HepG2 (cell line): ENCODE data around the gene ESYT2. TPM values are rescaled to one million over a fixed set of nuclear protein-coding genes. Genes with fewer than 3 reads are reported as not detected.

ENCODE experiments used
- ARHGAP35 ChIP-seq: sonication (generic); formaldehyde crosslinking; IDR thresholded peaks from 2 replicates; pipeline ENCODE4 v1.9.0; 2022; ENCODE audit warnings: mild to moderate bottlenecking, inconsistent platforms, moderate library complexity, missing genetic modification reagents, borderline replicate concordance
- ARID5B ChIP-seq: IDR thresholded peaks from 2 replicates; pipeline ENCODE4 v1.4.0; 2020; ENCODE audit warnings: mild to moderate bottlenecking, missing genetic modification reagents
- DBP ChIP-seq: sonication (generic); formaldehyde crosslinking; IDR thresholded peaks from 2 replicates; pipeline ENCODE4 v1.4.0; 2020; ENCODE audit warnings: missing genetic modification reagents; ENCODE audit errors: not compliant biosample characterization
- HNF1B ChIP-seq: sonication (generic); formaldehyde crosslinking; IDR thresholded peaks from 2 replicates; pipeline ENCODE4 v1.5.1; 2020; ENCODE audit warnings: mild to moderate bottlenecking, moderate library complexity, missing genetic modification reagents
- MXD1 ChIP-seq: sonication (generic); formaldehyde crosslinking; IDR thresholded peaks from 2 replicates; pipeline ENCODE4 v1.4.0; 2020; ENCODE audit warnings: mild to moderate bottlenecking, missing genetic modification reagents
- NBN ChIP-seq: fragments of 450-650 bp; conservative IDR thresholded peaks from 2 replicates; pipeline ENCODE4 v1.6.1; 2017
- NR3C1 ChIP-seq: sonication (generic); formaldehyde crosslinking; IDR thresholded peaks from 2 replicates; pipeline ENCODE4 v1.4.0; 2020; ENCODE audit warnings: missing genetic modification reagents
- STAT5B ChIP-seq: sonication (generic); formaldehyde crosslinking; IDR thresholded peaks from 2 replicates; pipeline ENCODE4 v1.4.0; 2020; ENCODE audit warnings: missing genetic modification reagents
- TGIF2 ChIP-seq: IDR thresholded peaks from 2 replicates; pipeline ENCODE4 v1.6.1; 2016; ENCODE audit warnings: control low read depth, missing compliant biosample characterization
- ZBTB42 ChIP-seq: sonication (generic); formaldehyde crosslinking; IDR thresholded peaks from 2 replicates; pipeline ENCODE4 v1.5.0; 2020; ENCODE audit warnings: mild to moderate bottlenecking, missing genetic modification reagents
- ZEB1 ChIP-seq: IDR thresholded peaks from 2 replicates; pipeline ENCODE4 v1.6.1; 2012; ENCODE audit warnings: mild to moderate bottlenecking, low read depth, inconsistent platforms; ENCODE audit not compliant: insufficient replicate concordance
- ZNF251 ChIP-seq: sonication (generic); formaldehyde crosslinking; IDR thresholded peaks from 2 replicates; pipeline ENCODE4 v1.9.0; 2021; ENCODE audit warnings: mild to moderate bottlenecking, missing genetic modification reagents
- ZNF274 ChIP-seq: sonication (generic); formaldehyde crosslinking; IDR thresholded peaks from 2 replicates; pipeline ENCODE4 v1.5.1; 2020; ENCODE audit warnings: mild to moderate bottlenecking, missing genetic modification reagents
- ZNF484 ChIP-seq: sonication (generic); formaldehyde crosslinking; IDR thresholded peaks from 2 replicates; pipeline ENCODE4 v1.5.1; 2020; ENCODE audit warnings: mild to moderate bottlenecking, low read depth, missing genetic modification reagents, borderline replicate concordance
- ZNF563 ChIP-seq: sonication (generic); formaldehyde crosslinking; IDR thresholded peaks from 2 replicates; pipeline ENCODE4 v1.8.0; 2022; ENCODE audit warnings: mild to moderate bottlenecking, moderate library complexity, missing genetic modification reagents
- ZNF598 ChIP-seq: sonication (generic); formaldehyde crosslinking; IDR thresholded peaks from 2 replicates; pipeline ENCODE4 v1.5.1; 2020; ENCODE audit warnings: mild to moderate bottlenecking, missing genetic modification reagents, borderline replicate concordance
- ZNF772 ChIP-seq: sonication (generic); formaldehyde crosslinking; IDR thresholded peaks from 2 replicates; pipeline ENCODE4 v1.5.0; 2020; ENCODE audit warnings: mild to moderate bottlenecking, missing genetic modification reagents
- polyA plus RNA-seq, 8 experiments: library from polyadenylated mRNA; depleted of rRNA in 3 of 8; stranded (reverse) in 7 of 8; unstranded in 1 of 8; fragments of >200 nt; fragmentation: Illumina TruSeq in 4 of 8; extraction: Trizol in 4 of 8; gene quantifications; 2 replicates each; pipeline versions ENCODE4 v1.2.1 to v1.2.3, GENCODE V29; 2011 to 2016; ENCODE audit warnings: low read depth in 4 of 8, missing spikeins in 1 of 8, mixed read lengths in 1 of 8; ENCODE audit not compliant: insufficient read depth in 1 of 8
- total RNA-seq, 5 experiments: library from RNA; depleted of rRNA; stranded (reverse); fragments of >200 nt; fragmentation: Illumina TruSeq; extraction: Trizol; gene quantifications; 2 replicates each; pipeline ENCODE4 v1.2.3, GENCODE V29; 2016; ENCODE audit warnings: low read depth in 1 of 5
- TF ChIP-seq, protein P1 (sequence below): sonication (generic); formaldehyde crosslinking; IDR thresholded peaks from 2 replicates; pipeline ENCODE4 v1.5.0; 2020; ENCODE audit warnings: mild to moderate bottlenecking, missing genetic modification reagents
- TF ChIP-seq, protein P2 (sequence below): sonication (generic); formaldehyde crosslinking; conservative IDR thresholded peaks from 2 replicates; pipeline ENCODE4 v1.4.0; 2020; ENCODE audit warnings: missing genetic modification reagents

Gene ESYT2
- total and polyA plus RNA-seq, 2 of the 13 experiments (the other 11 are each of a cell fraction or from before 2014, with no cell fraction given): 28.5 to 37.3 TPM

GRCh38 chr7:158865462-158865922 lies 36.2 kb upstream of the ESYT2 start (continued):
- TF ChIP-seq, protein P1, sequence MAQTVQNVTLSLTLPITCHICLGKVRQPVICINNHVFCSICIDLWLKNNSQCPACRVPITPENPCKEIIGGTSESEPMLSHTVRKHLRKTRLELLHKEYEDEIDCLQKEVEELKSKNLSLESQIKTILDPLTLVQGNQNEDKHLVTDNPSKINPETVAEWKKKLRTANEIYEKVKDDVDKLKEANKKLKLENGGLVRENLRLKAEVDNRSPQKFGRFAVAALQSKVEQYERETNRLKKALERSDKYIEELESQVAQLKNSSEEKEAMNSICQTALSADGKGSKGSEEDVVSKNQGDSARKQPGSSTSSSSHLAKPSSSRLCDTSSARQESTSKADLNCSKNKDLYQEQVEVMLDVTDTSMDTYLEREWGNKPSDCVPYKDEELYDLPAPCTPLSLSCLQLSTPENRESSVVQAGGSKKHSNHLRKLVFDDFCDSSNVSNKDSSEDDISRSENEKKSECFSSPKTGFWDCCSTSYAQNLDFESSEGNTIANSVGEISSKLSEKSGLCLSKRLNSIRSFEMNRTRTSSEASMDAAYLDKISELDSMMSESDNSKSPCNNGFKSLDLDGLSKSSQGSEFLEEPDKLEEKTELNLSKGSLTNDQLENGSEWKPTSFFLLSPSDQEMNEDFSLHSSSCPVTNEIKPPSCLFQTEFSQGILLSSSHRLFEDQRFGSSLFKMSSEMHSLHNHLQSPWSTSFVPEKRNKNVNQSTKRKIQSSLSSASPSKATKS (CRISPR knock-in tag): no peak
- TF ChIP-seq NR3C1 (CRISPR knock-in tag): no peak
- TF ChIP-seq TGIF2: 0 out of 2 replicates have a peak, but pooled peaks have one; percentile 38
- no peak for TF ChIP-seq NBN
- TF ChIP-seq ZNF563 (CRISPR knock-in tag): peak; percentile 59; the same call in 1 of the 2 replicates
- TF ChIP-seq ZNF274 (CRISPR knock-in tag): 0 out of 2 replicates have a peak, but pooled peaks have one; percentile 31
- TF ChIP-seq ZNF251 (CRISPR knock-in tag): no peak
- TF ChIP-seq ZEB1: no peak
- TF ChIP-seq ZNF772 (CRISPR knock-in tag): peak; percentile 58; the same call in 1 of the 2 replicates
- peak; percentile 57; the same call in 1 of the 2 replicates for TF ChIP-seq MXD1 (CRISPR knock-in tag)
- TF ChIP-seq, protein P2, sequence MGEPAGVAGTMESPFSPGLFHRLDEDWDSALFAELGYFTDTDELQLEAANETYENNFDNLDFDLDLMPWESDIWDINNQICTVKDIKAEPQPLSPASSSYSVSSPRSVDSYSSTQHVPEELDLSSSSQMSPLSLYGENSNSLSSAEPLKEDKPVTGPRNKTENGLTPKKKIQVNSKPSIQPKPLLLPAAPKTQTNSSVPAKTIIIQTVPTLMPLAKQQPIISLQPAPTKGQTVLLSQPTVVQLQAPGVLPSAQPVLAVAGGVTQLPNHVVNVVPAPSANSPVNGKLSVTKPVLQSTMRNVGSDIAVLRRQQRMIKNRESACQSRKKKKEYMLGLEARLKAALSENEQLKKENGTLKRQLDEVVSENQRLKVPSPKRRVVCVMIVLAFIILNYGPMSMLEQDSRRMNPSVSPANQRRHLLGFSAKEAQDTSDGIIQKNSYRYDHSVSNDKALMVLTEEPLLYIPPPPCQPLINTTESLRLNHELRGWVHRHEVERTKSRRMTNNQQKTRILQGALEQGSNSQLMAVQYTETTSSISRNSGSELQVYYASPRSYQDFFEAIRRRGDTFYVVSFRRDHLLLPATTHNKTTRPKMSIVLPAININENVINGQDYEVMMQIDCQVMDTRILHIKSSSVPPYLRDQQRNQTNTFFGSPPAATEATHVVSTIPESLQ (CRISPR knock-in tag): peak; percentile 54; the same call in 1 of the 2 replicates
- no peak for TF ChIP-seq ARHGAP35 (CRISPR knock-in tag)
- peak; percentile 65 for TF ChIP-seq HNF1B (CRISPR knock-in tag)
- no peak for TF ChIP-seq ZNF484 (CRISPR knock-in tag)
- TF ChIP-seq ARID5B (CRISPR knock-in tag): peak; percentile 77
- 0 out of 2 replicates have a peak, but pooled peaks have one; percentile 45 for TF ChIP-seq ZNF598
- TF ChIP-seq DBP: no peak
- no peak for TF ChIP-seq ZBTB42 (CRISPR knock-in tag)
- TF ChIP-seq STAT5B (CRISPR knock-in tag): no peak
